ENCODE data around the gene MUC3A. TPM values are rescaled to one million over a fixed set of nuclear protein-coding genes. Genes with fewer than 3 reads are reported as not detected.

Gene MUC3A
- total RNA-seq, 1 donor from 2014 or later, result not detected

- H3K27ac Mint-ChIP-seq, result no peak overlapping the region
- no peak for ATAC-seq (ENCODE audit: low read depth)
- intact Hi-C loops (cut with micrococcal nuclease), result no loop called here
- H3K4me1 Mint-ChIP-seq, result peaks cover 17% of the 10 kb centered on the region
- H3K36me3 Mint-ChIP-seq (ENCODE audit: low read depth), result no peaks in the 10 kb centered on the region
- POLR2A ChIA-PET, result no interaction called here
- no peak for TF ChIP-seq CTCF (IDR thresholded peaks at IDR 0.05)
- no peaks in the 10 kb centered on the region for H3K9me3 Mint-ChIP-seq
- DNase-seq, result no peak
- no peak overlapping the region for H3K4me3 Mint-ChIP-seq
- peaks cover 68% of the 10 kb centered on the region for H3K27me3 Mint-ChIP-seq
- CTCF ChIA-PET, result no interaction called here
Observed at GRCh38 chr7:100968031-100968430, 18.7 kb downstream of the MUC3A start.

- H3K36me3 Mint-ChIP-seq (ENCODE audit: low read depth), result no peaks in the 10 kb centered on the region
- ATAC-seq (ENCODE audit: low read depth) (no peak), DNase-seq (no peak)
- POLR2A ChIA-PET, result no interaction called here
- no peak for TF ChIP-seq CTCF (IDR thresholded peaks at IDR 0.05)
- H3K4me1 Mint-ChIP-seq, result peaks cover 17% of the 10 kb centered on the region
- intact Hi-C loops (cut with micrococcal nuclease), result no loop called here
- H3K4me3 Mint-ChIP-seq, result no peak overlapping the region
- no peaks in the 10 kb centered on the region for H3K9me3 Mint-ChIP-seq
- H3K27me3 Mint-ChIP-seq, result peaks cover 66% of the 10 kb centered on the region
- CTCF ChIA-PET, result no interaction called here
- H3K27ac Mint-ChIP-seq, result no peak overlapping the region
Observed at GRCh38 chr7:100968650-100969049, 19.3 kb downstream of the MUC3A start.

- intact Hi-C loops (cut with micrococcal nuclease), result no loop called here
- H3K27me3 Mint-ChIP-seq, result peaks cover 64% of the 10 kb centered on the region
Observed at GRCh38 chr7:100969066-100969615, 19.8 kb downstream of the MUC3A start, which contains the start of gene MUC12. Gene MUC12 (plus strand): TSS chr7:100969565. CDS start chr7:100969623, 58 bp downstream.

GRCh38 chr7:100971111-100972001, 22.0 kb downstream of the MUC3A start:
- Mint-ChIP-seq H3K27me3 (peaks cover 63% of the 10 kb centered on the region), H3K27ac (no peak overlapping the region)
- intact Hi-C loops (cut with micrococcal nuclease), result no loop called here

More at GRCh38 chr7:100969066-100969615, 19.8 kb downstream of the MUC3A start, which contains the start of gene MUC12:
- Mint-ChIP-seq H3K36me3 (ENCODE audit: low read depth) (no peaks in the 10 kb centered on the region), H3K27ac (no peak within 1 kb of the TSS), H3K4me1 (peaks cover 17% of the 10 kb centered on the region), H3K9me3 (peaks cover 2% of the 10 kb centered on the region), H3K4me3 (no peak within 1 kb of the TSS)
- DNase-seq (no peak), ATAC-seq (ENCODE audit: low read depth) (no peak)
- CTCF ChIA-PET, result no interaction called here
- TF ChIP-seq CTCF (IDR thresholded peaks at IDR 0.05), result no peak
- POLR2A ChIA-PET, result no interaction called here

More at GRCh38 chr7:100971111-100972001, 22.0 kb downstream of the MUC3A start:
- POLR2A ChIA-PET, result no interaction called here
- Mint-ChIP-seq H3K9me3 (peaks cover 10% of the 10 kb centered on the region), H3K4me3 (no peak overlapping the region), H3K36me3 (ENCODE audit: low read depth) (no peaks in the 10 kb centered on the region), H3K4me1 (peaks cover 11% of the 10 kb centered on the region)
- CTCF ChIA-PET, result no interaction called here
- ATAC-seq (ENCODE audit: low read depth), result no peak
- TF ChIP-seq CTCF (IDR thresholded peaks at IDR 0.05), result no peak
- DNase-seq, result no peak

Measured in activated B cell treated with CpG ODN at 0.5 μM for 24 hours (primary cell).